Sigmoid colon (tissue), 4 donors: ENCODE data around the gene COX6B1.

Source experiments
- CTCF ChIP-seq, 4 experiments: fragments of 450-650 bp in 3 of 4; fragments of 200-600 bp in 1 of 4; IDR thresholded peaks; one replicate each; pipeline ENCODE4 v1.5.1; 2016 to 2019; ENCODE audit warnings: antibody characterized with exemption in 4 of 4, mild to moderate bottlenecking in 3 of 4, moderate library complexity in 2 of 4
- EP300 ChIP-seq, 4 donors: sonication (generic); formaldehyde crosslinking; IDR thresholded peaks; one replicate each; pipeline ENCODE4 v1.6.1; 2017; ENCODE audit warnings: antibody characterized with exemption in 4 of 4
- POLR2A ChIP-seq, 2 donors: fragments of 450-650 bp; IDR thresholded peaks; one replicate each; pipeline ENCODE4 v1.6.1; 2016; ENCODE audit warnings: antibody characterized with exemption in 2 of 2, mild to moderate bottlenecking in 2 of 2, moderate library complexity in 2 of 2
- POLR2AphosphoS5 ChIP-seq, 4 donors: sonication (generic); formaldehyde crosslinking; IDR thresholded peaks; one replicate each; pipeline ENCODE4 v1.6.1; 2017; ENCODE audit warnings: antibody characterized with exemption in 4 of 4

DNA sequence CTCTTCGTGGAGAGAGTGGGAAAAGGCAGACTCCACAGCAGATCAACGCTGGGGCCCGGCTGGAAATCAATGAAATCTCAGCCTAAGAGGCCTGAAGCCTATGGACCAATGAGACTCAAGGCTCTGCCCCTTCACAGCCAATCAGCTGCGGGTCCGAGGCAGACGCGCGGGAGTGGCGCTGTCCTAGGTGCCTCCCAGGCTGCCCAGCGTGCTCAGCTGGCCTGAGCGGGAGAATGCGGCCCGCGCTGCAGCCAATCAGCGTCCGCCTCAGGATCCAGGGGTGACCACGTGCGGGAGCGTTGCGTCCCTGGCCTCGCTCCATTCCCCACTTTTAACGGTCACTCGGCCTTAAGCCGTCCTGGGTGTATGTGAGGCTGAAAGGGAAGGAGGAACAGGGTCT lies 56.1 kb downstream of the COX6B1 start, which contains the start of gene ZBTB32:
- TF ChIP-seq CTCF (IDR thresholded peaks at IDR 0.05): no peak
- TF ChIP-seq EP300 (IDR thresholded peaks at IDR 0.05): no peak
- no peak for TF ChIP-seq POLR2A (IDR thresholded peaks at IDR 0.05)
- no peak for TF ChIP-seq POLR2AphosphoS5 (IDR thresholded peaks at IDR 0.05)
